ENCODE results near the gene MAOA.
"Not testable (repeated sequence)": the region's sequence is repeated elsewhere in the genome, so short reads cannot be mapped to it uniquely, and the experiment has no call there.

Gene MAOA

DNA sequence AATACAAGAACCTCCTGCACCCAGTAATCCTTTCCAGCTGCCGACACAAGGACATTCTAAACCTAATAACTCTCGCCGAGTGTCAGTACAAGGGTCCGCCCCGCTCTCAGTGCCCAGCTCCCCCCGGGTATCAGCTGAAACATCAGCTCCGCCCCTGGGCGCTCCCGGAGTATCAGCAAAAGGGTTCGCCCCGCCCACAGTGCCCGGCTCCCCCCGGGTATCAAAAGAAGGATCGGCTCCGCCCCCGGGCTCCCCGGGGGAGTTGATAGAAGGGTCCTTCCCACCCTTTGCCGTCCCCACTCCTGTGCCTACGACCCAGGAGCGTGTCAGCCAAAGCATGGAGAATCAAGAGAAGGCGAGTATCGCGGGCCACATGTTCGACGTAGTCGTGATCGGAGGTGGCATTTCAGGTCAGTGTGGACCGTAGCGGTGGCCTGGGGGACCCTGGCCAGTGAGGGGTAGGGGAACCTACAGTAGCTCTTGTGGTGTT is at the start of gene MAOA:
Gene MAOA (plus strand): TSS at position 295 of the 490 bp plus-strand sequence. CDS start 43 bp downstream, at position 338.
- DNase-seq, result peak in 10 of 14 donors; percentile 3 to 56 (median 30)

DNA sequence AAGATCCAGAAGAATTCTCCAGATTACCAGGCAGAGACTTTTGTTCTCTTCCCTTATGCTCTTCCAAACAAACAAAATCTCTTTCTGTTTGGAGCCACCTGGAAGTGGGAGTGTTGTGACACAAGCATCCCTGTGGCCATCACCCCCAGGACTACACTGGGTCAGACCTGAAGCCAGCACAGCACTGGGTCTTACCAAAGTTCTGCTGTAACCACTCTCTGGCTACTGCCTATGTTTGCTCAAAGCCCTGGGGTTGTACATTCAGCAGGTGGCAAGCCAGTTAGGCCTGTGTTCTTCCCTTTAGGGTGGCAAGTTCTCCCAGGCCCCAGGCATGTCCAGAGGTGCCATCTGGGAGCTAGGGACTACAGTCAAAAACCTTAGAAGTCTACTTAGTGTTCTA is 43.7 kb upstream of the MAOA start:
- no peak for DNase-seq

DNA sequence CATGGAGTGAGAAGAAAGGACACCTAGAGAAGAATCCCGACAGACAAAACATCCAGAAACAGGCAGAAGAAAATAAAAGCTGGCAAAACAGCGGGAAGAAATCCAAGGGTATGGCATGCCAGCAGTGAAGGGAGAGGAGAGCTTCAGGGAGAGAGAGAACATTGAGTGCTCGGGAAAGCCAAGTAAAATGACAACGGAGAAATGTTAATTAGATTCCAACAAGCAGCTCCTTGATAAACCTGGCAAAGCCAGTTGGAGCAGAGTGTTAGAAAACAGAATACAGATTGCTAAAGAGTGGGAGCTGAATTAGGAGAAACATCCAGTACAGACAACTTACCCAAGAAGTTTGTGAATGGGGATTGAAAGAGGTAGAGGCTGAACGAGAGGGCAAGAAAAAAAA is 40.4 kb upstream of the MAOA start:
- DNase-seq, result peak in 3 of 14 donors; percentile 0 to 20 (median 4)

DNA sequence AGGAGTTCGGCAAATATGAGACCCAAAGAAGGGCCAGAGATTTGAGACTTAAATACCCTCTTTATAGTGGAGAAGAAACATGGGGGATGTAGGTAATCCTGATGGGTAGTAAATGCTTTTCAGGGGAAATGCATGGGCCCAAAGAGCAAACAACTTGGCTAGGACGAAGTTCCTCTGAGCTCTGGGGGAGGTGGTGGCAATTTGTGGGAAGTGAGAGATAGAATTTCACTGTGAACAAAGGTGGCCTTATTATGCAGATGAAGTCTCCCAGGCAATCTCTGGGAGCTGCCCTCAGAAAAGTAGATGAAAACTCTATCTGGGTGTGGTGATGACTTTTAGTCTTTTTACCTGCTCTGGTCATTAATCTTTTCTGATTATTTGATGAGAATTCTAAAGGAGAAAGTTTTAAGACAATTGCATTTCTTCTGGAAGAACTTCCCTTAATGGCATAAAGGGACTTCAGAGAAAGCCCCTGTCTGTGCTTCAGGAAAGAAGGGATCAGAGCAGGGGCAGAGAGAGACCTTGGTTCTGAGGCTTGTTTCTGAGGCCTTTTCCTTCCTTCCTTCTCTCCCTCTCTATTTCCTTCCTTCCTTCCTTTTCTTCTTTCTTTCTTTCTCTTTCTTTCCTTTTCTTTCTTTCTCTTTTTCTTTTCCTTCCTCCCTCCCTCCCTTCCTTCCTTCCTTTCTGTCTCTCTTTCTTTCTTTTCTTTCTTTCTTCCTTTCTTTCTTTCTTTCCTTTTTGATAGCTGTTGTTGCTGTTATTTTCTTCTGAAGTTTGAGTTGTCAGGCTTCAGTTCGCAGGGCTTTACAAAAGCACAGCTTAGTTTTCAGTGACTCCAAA is 37.5 kb upstream of the MAOA start:
- no peak for DNase-seq

- DNase-seq, result not testable (repeated sequence)
These were observed 36.2 kb upstream of the MAOA start for GRCh38 chrX:43619861-43620260.

GRCh38 chrX:43627147-43627546 is 29.0 kb upstream of the MAOA start:
- no peak for DNase-seq

GRCh38 chrX:43627669-43628068 is 28.4 kb upstream of the MAOA start:
- no peak for DNase-seq

DNA sequence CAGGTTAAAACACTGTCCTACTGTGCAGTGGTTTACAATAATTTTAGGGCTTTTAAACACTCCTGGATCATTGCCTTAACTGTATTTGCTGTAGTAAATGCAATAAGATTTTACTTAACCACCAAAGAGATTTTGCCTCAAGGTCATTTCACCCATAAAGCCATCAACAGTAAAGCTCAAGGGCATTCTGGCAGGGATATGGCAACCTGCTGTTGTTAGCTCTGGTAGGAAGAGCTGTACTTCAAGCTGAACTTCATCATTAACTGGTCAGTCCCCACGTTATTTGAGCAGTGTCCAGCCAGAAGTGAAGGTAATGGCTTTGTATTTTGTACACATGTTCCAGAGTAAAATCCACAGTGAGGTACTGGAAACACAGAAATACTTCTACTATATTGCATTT is 26.9 kb upstream of the MAOA start:
- DNase-seq, result no peak

- no peak for DNase-seq
These were observed 24.3 kb upstream of the MAOA start for GRCh38 chrX:43631841-43632240.

DNA sequence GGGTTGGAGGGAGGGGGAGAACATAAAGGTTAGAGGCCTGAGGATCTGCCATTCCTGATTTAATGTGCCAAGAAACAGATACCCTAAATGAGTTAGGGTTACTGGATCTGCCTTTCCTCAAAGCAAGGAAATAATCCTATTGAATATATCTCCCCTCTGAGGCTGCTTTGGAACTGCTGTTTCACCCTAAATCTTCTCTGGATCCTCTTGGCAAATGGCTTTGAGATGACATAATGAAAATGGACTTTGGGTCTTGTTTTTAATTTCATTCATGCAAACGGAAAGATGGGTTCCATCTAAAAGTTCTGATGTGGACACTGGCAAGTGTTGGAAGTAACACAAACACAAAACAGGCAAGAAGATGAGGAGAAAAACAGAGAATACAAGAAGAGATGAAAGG is 23.0 kb upstream of the MAOA start:
- no peak for DNase-seq

DNA sequence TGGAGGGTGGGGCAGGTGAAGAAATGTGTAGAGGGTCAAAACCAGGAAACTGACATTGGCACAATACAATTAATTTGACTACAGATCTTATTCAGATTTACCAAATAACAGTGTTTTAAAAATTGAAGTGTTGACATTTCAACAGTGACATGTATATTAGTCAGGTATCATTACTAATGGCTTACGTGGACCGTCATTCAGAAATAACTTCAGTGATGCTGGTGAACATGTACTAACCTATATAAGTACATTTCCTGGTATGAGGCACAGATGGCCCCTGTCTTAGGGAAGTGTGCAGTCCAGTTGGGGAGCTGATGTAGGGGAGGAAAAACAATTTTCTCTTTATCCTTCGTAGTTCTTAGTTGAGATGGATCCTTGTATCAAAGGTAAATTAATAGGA is 22.3 kb upstream of the MAOA start:
- no peak for DNase-seq

DNA sequence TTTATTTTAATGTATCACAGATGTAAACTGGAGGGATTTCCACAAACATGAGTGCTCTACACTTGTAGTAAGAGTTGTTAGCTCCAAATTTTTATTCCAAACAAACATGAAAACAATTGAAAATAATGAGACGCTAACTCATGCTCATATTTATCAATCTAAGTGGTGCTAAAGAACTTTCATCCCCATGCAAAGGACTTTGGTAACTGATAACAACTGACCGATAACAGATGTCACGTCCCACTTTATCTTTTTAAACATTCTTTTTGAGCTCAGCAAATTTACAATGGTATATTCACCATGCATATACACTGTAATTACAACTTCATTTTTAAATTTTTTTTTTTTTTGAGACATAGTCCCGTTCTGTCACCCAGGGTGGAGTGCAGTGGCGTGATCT is 15.6 kb upstream of the MAOA start:
- no peak for DNase-seq

DNA sequence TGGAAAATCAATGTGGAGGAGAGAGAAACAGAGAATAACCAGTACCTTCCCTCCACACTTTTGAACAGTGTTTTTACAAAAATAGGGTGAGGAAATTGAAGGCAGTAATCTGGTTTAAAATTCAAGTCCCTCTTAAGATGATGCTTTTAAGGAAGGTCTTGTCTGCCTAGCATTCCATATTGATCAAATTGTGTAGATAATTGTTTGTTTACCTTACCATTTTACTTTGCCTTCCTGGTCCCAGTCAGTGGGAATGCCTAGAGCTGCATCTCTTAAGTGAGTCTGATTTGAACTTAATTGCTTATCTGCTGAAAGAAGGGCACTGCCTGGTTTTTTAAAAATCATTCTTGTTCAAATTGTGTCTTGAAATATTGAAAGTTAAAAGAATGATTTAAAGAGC is 14.4 kb upstream of the MAOA start:
- no peak for DNase-seq

DNA sequence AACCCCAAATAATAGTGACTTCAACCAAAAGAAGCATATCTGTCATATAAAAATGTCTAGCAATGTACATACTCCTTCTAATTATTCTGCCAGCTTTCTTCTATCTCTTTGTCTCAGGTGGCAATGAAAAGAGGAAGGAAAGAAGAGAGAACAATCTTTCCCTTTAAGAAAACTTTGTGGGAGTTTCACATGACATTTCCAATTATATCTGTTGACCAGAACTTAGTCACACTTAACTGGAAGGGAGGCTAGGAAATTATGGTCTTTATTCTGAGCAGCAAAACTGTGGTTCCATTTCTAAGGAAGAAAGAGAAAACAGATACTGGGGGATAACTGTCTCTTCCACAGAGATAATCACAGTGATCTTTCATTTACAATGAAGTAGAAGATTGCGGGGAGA is 12.9 kb upstream of the MAOA start:
- no peak for DNase-seq

DNA sequence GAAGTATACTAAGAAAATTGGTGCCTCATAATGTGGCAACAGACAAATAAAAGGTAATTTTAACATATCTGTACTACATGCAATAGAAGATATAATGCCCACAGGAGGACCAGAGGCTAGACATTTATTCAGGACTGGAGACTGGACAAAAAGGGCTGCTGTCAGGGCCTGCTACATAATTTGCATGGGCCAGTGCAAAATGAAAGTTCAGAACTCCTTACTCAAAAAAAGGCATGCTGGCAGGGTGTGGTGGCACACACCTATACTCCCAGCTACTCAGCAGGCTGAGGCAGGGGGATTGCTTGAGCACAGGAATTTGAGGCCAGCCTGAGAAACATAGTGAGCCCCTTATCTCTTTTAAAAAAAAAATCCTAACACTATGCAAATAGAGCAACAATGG is 12.4 kb upstream of the MAOA start:
- DNase-seq, result no peak

DNA sequence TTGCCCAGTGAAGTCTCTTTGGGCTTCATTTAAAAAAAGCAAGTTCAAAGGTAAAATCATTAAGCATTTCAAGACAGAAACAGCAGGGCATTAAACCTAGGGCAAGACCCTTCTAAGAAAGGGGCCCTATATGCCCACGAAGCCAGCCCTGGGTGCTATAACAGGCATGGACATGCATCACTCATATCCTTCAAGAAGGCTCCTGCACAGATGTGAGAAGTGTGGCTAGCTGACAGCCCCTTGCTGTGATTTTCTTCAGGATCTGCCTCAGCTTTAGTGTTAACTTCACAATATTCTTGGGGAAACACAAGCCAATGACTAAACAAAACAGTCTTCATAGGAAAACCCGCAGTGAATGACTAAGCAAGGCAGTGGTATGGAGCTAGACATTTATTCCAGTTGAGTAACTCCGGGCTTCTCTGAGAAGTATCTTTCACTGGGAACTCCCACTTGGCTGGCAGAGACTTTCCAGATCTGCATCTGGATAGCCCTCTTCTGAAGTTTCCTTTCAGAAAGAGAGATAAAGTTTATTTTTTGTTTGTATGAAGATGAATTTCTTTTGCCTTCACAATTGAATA is 11.9 kb upstream of the MAOA start:
- DNase-seq, result no peak

GRCh38 chrX:43646800-43647199 is 9.3 kb upstream of the MAOA start:
- DNase-seq, result no peak

DNA sequence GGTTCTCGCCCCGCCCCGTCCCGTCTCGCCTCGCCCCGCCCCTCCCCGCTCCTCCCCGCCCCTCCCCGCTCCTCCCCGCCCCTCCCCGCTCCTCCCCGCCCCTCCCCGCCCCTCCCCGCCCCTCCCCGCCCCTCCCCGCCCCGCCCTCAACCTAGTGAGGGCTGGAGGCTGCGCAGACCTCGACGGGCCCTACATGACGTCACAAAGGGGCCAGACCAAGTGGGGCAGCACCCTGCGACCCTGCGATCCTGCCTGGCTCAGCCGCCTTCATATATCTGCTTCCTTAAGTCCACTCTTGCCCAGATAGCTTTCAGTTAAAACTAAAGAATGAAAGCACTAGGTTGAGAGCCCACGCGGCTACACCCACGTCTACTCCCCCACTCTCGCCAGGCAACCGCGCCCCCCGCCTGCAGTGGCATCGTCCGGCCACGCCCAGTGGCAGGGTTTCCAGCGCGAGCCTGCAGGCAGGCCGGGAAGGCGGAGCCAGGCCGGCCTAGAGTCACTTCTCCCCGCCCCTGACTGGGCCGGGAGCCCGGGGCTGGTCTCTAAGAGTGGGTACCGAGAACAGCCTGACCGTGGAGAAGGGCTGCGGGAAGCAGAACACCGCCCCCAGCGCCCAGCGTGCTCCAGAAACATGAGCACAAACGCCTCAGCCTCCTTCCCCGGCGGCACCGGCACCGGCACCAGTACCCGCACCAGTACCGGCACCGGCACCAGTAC is 1.5 kb upstream of the MAOA start:
- peak; percentile 27 to 91 (median 86) for DNase-seq

- DNase-seq, result peak in 7 of 14 donors; percentile 1 to 57 (median 25)
These were observed 721 bp upstream of the MAOA start for GRCh38 chrX:43655151-43656004.

GRCh38 chrX:43657671-43658070 is 1.6 kb downstream of the MAOA start:
- no peak for DNase-seq

GRCh38 chrX:43661521-43662240 is 5.6 kb downstream of the MAOA start:
- no peak for DNase-seq

DNA sequence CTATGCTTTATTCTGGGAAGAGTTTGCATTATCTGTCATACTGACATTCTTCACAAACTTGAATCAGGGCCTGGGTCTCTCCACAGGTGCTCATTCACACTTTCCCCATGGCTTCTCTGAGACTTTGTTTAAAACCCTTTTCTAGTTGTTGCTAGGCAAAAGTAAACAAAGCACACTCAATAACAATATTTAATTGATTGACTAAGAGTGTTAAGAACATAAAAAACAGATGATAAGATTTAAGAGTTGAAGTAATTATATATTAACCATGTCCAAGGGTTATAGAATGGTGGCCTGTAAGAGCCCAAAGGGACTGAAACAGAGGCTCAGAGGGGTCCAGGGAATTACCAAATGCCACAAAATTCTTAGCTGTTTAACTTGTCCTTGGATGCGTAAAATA is 7.1 kb downstream of the MAOA start:
- no peak for DNase-seq

Data from C1 segment of cervical spinal cord (tissue), 14 donors.